IgD-negative memory B cell (primary cell): ENCODE data around the gene SEC24C. TPM values are rescaled to one million over a fixed set of nuclear protein-coding genes. Genes with fewer than 3 reads are reported as not detected.

ENCODE experiments used
- H3K27ac Mint-ChIP-seq, 3 donors: one replicate each; pipeline ENCODE4 v1.8.0; 2020 to 2022; ENCODE audit warnings: mild to moderate bottlenecking in 3 of 3, mixed read lengths in 3 of 3, moderate library complexity in 1 of 3
- H3K27me3 Mint-ChIP-seq: one replicate; pipeline ENCODE4 v1.8.0; 2021; ENCODE audit warnings: mixed read lengths
- H3K36me3 Mint-ChIP-seq: one replicate; pipeline ENCODE4 v1.8.0; 2020; ENCODE audit warnings: mild to moderate bottlenecking, mixed read lengths
- H3K4me1 Mint-ChIP-seq, 3 donors: one replicate each; pipeline ENCODE4 v1.8.0; 2020 to 2022; ENCODE audit warnings: mixed read lengths in 3 of 3, mild to moderate bottlenecking in 1 of 3
- H3K4me3 Mint-ChIP-seq, 4 donors: one replicate each; pipeline ENCODE4 v1.8.0; 2020 to 2022; ENCODE audit warnings: mild to moderate bottlenecking in 4 of 4, mixed read lengths in 4 of 4, moderate library complexity in 3 of 4
- H3K9me3 Mint-ChIP-seq, 3 donors: one replicate each; pipeline ENCODE4 v1.8.0; 2020 to 2021; ENCODE audit warnings: mixed read lengths in 3 of 3, mild to moderate bottlenecking in 1 of 3
- polyA plus RNA-seq: library from polyadenylated mRNA; unstranded; fragments of 300-500 nt; fragmentation: Illumina TruSeq; gene quantifications from one replicate; pipeline ENCODE4 v1.2.3, GENCODE V29; 2021

SEC24C gene
- polyA plus RNA-seq, 1 donor from 2014 or later = 31.8 TPM

DNA sequence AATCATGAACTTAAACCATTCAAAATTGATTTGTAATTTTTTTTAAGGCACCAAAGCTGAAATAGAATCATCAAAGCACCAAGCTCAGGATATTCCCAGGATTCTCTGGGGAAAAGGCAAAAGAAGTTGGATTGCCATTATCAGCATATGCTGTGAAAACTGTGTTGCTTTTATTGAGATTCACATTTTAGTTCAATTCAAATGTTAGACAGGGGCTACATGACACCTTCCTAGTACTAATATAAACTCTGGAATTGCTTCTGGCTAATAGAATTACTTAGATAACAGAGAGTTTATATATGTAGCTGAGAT lies 71.5 kb downstream of the SEC24C start:
- no peaks in the 10 kb centered on the region for H3K4me1 Mint-ChIP-seq

GRCh38 chr10:73816917-73817729 lies 73.0 kb downstream of the SEC24C start:
- H3K9me3 Mint-ChIP-seq = no peaks in the 10 kb centered on the region
- H3K36me3 Mint-ChIP-seq = peaks cover 2% of the 10 kb centered on the region
- H3K27me3 Mint-ChIP-seq = no peaks in the 10 kb centered on the region
- no peaks in the 10 kb centered on the region for H3K4me1 Mint-ChIP-seq
- H3K27ac Mint-ChIP-seq = peak overlapping the region in 2 of 3 donors; percentile 46 to 60
- peak overlapping the region in 2 of 4 donors; percentile 23 to 71 for H3K4me3 Mint-ChIP-seq

More for the DNA sequence above, 71.5 kb downstream of the SEC24C start:
- Mint-ChIP-seq H3K27ac (peak overlapping the region in 1 of 3 donors; percentile 5), H3K27me3 (no peaks in the 10 kb centered on the region), H3K9me3 (no peaks in the 10 kb centered on the region), H3K36me3 (peaks cover 2% of the 10 kb centered on the region), H3K4me3 (no peak overlapping the region)

- Mint-ChIP-seq H3K4me1 (no peaks in the 10 kb centered on the region), H3K4me3 (no peak overlapping the region), H3K36me3 (peaks cover 2% of the 10 kb centered on the region), H3K27ac (peak overlapping the region in 1 of 3 donors; percentile 60), H3K27me3 (no peaks in the 10 kb centered on the region), H3K9me3 (no peaks in the 10 kb centered on the region)
Observed at GRCh38 chr10:73817826-73818225, 73.7 kb downstream of the SEC24C start.

- Mint-ChIP-seq H3K4me1 (no peaks in the 10 kb centered on the region), H3K36me3 (peaks cover 2% of the 10 kb centered on the region), H3K27ac (no peak overlapping the region), H3K27me3 (no peaks in the 10 kb centered on the region), H3K4me3 (no peak overlapping the region), H3K9me3 (no peaks in the 10 kb centered on the region)
Observed at GRCh38 chr10:73818402-73818801, 74.2 kb downstream of the SEC24C start.

- Mint-ChIP-seq H3K36me3 (peaks cover 2% of the 10 kb centered on the region), H3K4me3 (no peak overlapping the region), H3K4me1 (no peaks in the 10 kb centered on the region), H3K9me3 (no peaks in the 10 kb centered on the region), H3K27me3 (no peaks in the 10 kb centered on the region), H3K27ac (no peak overlapping the region)
Observed at GRCh38 chr10:73819081-73819480, 74.9 kb downstream of the SEC24C start.

DNA sequence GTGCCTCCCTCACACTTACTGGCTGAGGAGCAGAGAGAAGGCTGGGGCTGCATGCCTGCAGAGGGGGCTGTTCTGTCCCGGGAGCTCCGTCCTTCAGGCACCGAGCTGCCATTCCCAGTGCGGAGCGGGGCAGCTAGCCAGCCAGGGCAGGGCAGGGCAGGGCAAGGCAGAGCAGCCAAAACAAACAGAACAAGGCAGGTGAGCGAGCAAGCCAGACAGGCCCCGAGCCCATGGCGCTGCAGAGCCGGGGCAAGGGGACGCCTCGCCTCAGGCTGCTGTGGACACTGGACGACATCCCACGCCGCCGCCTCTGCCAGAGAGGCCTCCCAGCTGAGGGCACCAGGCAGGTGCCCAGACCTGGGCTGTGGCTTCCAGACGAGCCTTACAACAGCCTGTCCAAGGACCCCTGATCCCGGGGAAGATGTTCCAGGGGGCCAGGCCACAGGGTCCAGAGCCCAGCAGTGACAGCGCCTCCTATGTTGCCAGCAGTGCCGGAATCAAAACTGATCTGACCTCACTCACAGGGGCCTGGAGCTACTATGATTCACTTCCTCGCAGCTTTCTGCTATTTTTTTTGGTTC lies 75.4 kb downstream of the SEC24C start:
- Mint-ChIP-seq H3K9me3 (no peaks in the 10 kb centered on the region), H3K4me3 (no peak overlapping the region), H3K27me3 (no peaks in the 10 kb centered on the region), H3K36me3 (peaks cover 2% of the 10 kb centered on the region), H3K4me1 (no peaks in the 10 kb centered on the region), H3K27ac (peak overlapping the region in 1 of 3 donors; percentile 73)

Other genes starting within 250 kb of the SEC24C start
- 6.7 TPM for gene PPP3CB, start 248.3 kb upstream of the SEC24C start, polyA plus RNA-seq
- 0.75 TPM for gene USP54, start 153.0 kb upstream of the SEC24C start, polyA plus RNA-seq
- gene MYOZ1, start 102.9 kb upstream of the SEC24C start, polyA plus RNA-seq = not detected
- gene SYNPO2L, start 88.3 kb upstream of the SEC24C start, polyA plus RNA-seq = not detected
- 0.99 TPM for gene AGAP5, start 46.3 kb upstream of the SEC24C start, polyA plus RNA-seq
- 54.4 TPM for gene CHCHD1, start 37.7 kb downstream of the SEC24C start, polyA plus RNA-seq
- 15.2 TPM for gene ZSWIM8, start 41.2 kb downstream of the SEC24C start, polyA plus RNA-seq
- 21.4 TPM for gene NDST2, start 67.2 kb downstream of the SEC24C start, polyA plus RNA-seq
- 7.2 TPM for gene CAMK2G, start 130.2 kb downstream of the SEC24C start, polyA plus RNA-seq
- not detected for gene PLAU, start 166.8 kb downstream of the SEC24C start, polyA plus RNA-seq